PC-9 (cell line): ENCODE results near the gene CD99L2.

Source experiments
- CTCF ChIP-seq: fragments of 200-600 bp; sonication (generic); conservative IDR thresholded peaks from 2 replicates; pipeline ENCODE4 v1.6.1; 2017; ENCODE audit warnings: mixed run types, antibody characterized with exemption, mild to moderate bottlenecking, moderate library complexity
- EZH2 ChIP-seq: fragments of 200-600 bp; sonication (generic); IDR thresholded peaks from 2 replicates; pipeline ENCODE4 v1.8.0; 2017; ENCODE audit warnings: antibody characterized with exemption, low read depth

GRCh38 chrX:150781677-150782076 is 116.8 kb downstream of the CD99L2 start:
- TF ChIP-seq EZH2, result no peak
- no peak for TF ChIP-seq CTCF
